ENCODE measurements around the gene SMTNL2. TPM values are rescaled to one million over a fixed set of nuclear protein-coding genes. Genes with fewer than 3 reads are reported as not detected.

The SMTNL2 gene
- total and polyA plus RNA-seq, 10 donors, result 0.22 to 1.5 (median 0.80) TPM

GRCh38 chr17:4549781-4550533, 34.4 kb upstream of the SMTNL2 start:
- Histone ChIP-seq H3K27me3 (replicated peaks in 1 of 7) (no peaks in the 10 kb centered on the region), H3K36me3 (peaks cover 3 to 92% (median 85%) of the 10 kb centered on the region in 6 donors), H3K4me3 (no peak overlapping the region), H3K27ac (peak overlapping the region in 2 of 8 donors; percentile 0 to 40), H3K9me3 (no peaks in the 10 kb centered on the region), H3K4me1 (peaks cover 11 to 29% (median 20%) of the 10 kb centered on the region in 6 donors)
- TF ChIP-seq CTCF (IDR thresholded peaks at IDR 0.05 in 8 of 11, conservative IDR thresholded peaks at IDR 0.05 in 3 of 11), result no peak
- peak in 2 of 3 donors; percentile 26 to 43 for TF ChIP-seq POLR2AphosphoS5 (IDR thresholded peaks at IDR 0.05)
- TF ChIP-seq POLR2A (IDR thresholded peaks at IDR 0.05), result no peak
- intact Hi-C loops (cut with DNase I; ENCODE audit: low total_unique reads), result no loop called here
- WGBS, 5 donors, result 86 to 91% (median 87%) methylated on average over 15 to 25 of the region's 25 CpGs
- peak; percentile 74 for DNase-seq

- intact Hi-C loops (cut with DNase I; ENCODE audit: low total_unique reads), result no loop called here
- Histone ChIP-seq H3K4me1 (peaks cover 11 to 34% (median 20%) of the 10 kb centered on the region in 6 donors), H3K36me3 (peaks cover 3 to 86% (median 80%) of the 10 kb centered on the region in 6 donors), H3K4me3 (no peak overlapping the region), H3K9me3 (no peaks in the 10 kb centered on the region), H3K27ac (peak overlapping the region in 2 of 8 donors; percentile 0 to 40), H3K27me3 (replicated peaks in 1 of 7) (no peaks in the 10 kb centered on the region)
- peak; percentile 61 for DNase-seq
- 94 to 96% (median 95%) methylated on average over 16 of the region's 16 CpGs for WGBS, 5 donors
- no peak for TF ChIP-seq CTCF (IDR thresholded peaks at IDR 0.05 in 8 of 11, conservative IDR thresholded peaks at IDR 0.05 in 3 of 11)
- TF ChIP-seq POLR2AphosphoS5 (IDR thresholded peaks at IDR 0.05), result no peak
- TF ChIP-seq POLR2A (IDR thresholded peaks at IDR 0.05), result no peak
Observed at GRCh38 chr17:4550534-4551039, 33.7 kb upstream of the SMTNL2 start.

GRCh38 chr17:4551141-4551540, 33.2 kb upstream of the SMTNL2 start:
- no peak for TF ChIP-seq POLR2A (IDR thresholded peaks at IDR 0.05)
- TF ChIP-seq CTCF (IDR thresholded peaks at IDR 0.05 in 8 of 11, conservative IDR thresholded peaks at IDR 0.05 in 3 of 11), result no peak
- TF ChIP-seq POLR2AphosphoS5 (IDR thresholded peaks at IDR 0.05), result no peak
- H3K36me3 ChIP-seq, result peaks cover 3 to 80% (median 75%) of the 10 kb centered on the region in 6 donors
- DNase-seq, result peak; percentile 51
- peaks cover 11 to 40% (median 25%) of the 10 kb centered on the region in 6 donors for H3K4me1 ChIP-seq
- no peak overlapping the region for H3K27ac ChIP-seq
- H3K27me3 ChIP-seq (replicated peaks in 1 of 7), result no peaks in the 10 kb centered on the region
- WGBS, 5 donors, result 83 to 94% (median 86%) methylated on average over 4 to 8 of the region's 8 CpGs
- H3K9me3 ChIP-seq, result no peaks in the 10 kb centered on the region
- intact Hi-C loops (cut with DNase I; ENCODE audit: low total_unique reads), result no loop called here
- no peak overlapping the region for H3K4me3 ChIP-seq

Measured in spleen (tissue), 11 donors.